IMR-90 (cell line): Measurements from ENCODE around the gene IL36RN. TPM values are rescaled to one million over a fixed set of nuclear protein-coding genes. Genes with fewer than 3 reads are reported as not detected.

ENCODE experiments used
- ATAC-seq: fragments of 200-7000 bp; cut with Tn5 transposase; 2 replicates; pipeline ENCODE4 v1.9.1; 2020; ENCODE audit warnings: low read depth, mild to moderate bottlenecking, moderate library complexity
- BruUV-seq: library from RNA; stranded (reverse); fragments of 400-500 nt; replicated peaks from 2 replicates; lab custom pipeline; 2021; lab: Mats Ljungman, UMichigan
- CTCF ChIA-PET: fragments of 300-600 bp; formaldehyde crosslinking; extraction: SDS; loops from one replicate; lab custom pipeline; 2021; ENCODE audit warnings: antibody characterized with exemption; lab: Yijun Ruan, JAX
- POLR2A ChIA-PET: fragments of 300-600 bp; sonication (Branson Sonifier 250); formaldehyde crosslinking; loops from one replicate; lab custom pipeline; 2022; ENCODE audit warnings: antibody characterized with exemption; ENCODE audit not compliant: unreplicated experiment; lab: Charles Lee
- DNase-seq: peaks from one replicate; pipeline ENCODE4 v3.0.0; 2013
- H2AFZ ChIP-seq: replicated peaks from 2 replicates; pipeline ENCODE3; 2013; ENCODE audit warnings: low read length, mild to moderate bottlenecking; ENCODE audit not compliant: poor library complexity
- H2AK5ac ChIP-seq: 2 replicates; pipeline ENCODE4 v1.6.1; 2013; ENCODE audit warnings: low read depth, low read length, inconsistent platforms
- H2AK9ac ChIP-seq: replicated peaks from 2 replicates; pipeline ENCODE3; 2013; ENCODE audit warnings: mild to moderate bottlenecking, low read depth, low read length, moderate library complexity; ENCODE audit not compliant: poor library complexity
- H2BK120ac ChIP-seq: 2 replicates; pipeline ENCODE4 v1.6.1; 2013; ENCODE audit warnings: low read depth, low read length, inconsistent platforms
- H2BK15ac ChIP-seq: 3 replicates; pipeline ENCODE4 v1.6.1; 2013; ENCODE audit warnings: low read depth, low read length, inconsistent platforms
- H2BK20ac ChIP-seq: 2 replicates; pipeline ENCODE4 v1.6.1; 2013; ENCODE audit warnings: low read depth, mild to moderate bottlenecking, inconsistent platforms, low read length, moderate library complexity
- H2BK5ac ChIP-seq: 2 replicates; pipeline ENCODE4 v1.6.1; 2013; ENCODE audit warnings: mild to moderate bottlenecking, low read depth, low read length, inconsistent platforms; ENCODE audit not compliant: poor library complexity, severe bottlenecking
- H3K14ac ChIP-seq: replicated peaks from 2 replicates; pipeline ENCODE4 v1.6.1; 2013; ENCODE audit warnings: low read depth, low read length, inconsistent platforms
- H3K18ac ChIP-seq: 2 replicates; pipeline ENCODE4 v1.6.1; 2013; ENCODE audit warnings: low read depth, low read length, control low read depth
- H3K23ac ChIP-seq: 2 replicates; pipeline ENCODE4 v1.6.1; 2013; ENCODE audit warnings: low read depth, low read length, inconsistent platforms
- H3K27ac ChIP-seq: 2 replicates; pipeline ENCODE4 v1.5.1; 2013; ENCODE audit warnings: mild to moderate bottlenecking, control low read depth, low read length; ENCODE audit not compliant: insufficient read depth
- H3K27me3 ChIP-seq: 2 replicates; pipeline ENCODE4 v1.6.1; 2013; ENCODE audit warnings: low read length; ENCODE audit not compliant: control insufficient read depth, insufficient read depth
- H3K36me3 ChIP-seq: 2 replicates; pipeline ENCODE4 v1.6.1; 2013; ENCODE audit warnings: low read length, mixed read lengths; ENCODE audit not compliant: control insufficient read depth, insufficient read depth
- H3K4ac ChIP-seq: 2 replicates; pipeline ENCODE4 v1.6.1; 2013; ENCODE audit warnings: low read depth, low read length, inconsistent platforms
- H3K4me1 ChIP-seq: 2 replicates; pipeline ENCODE4 v1.6.1; 2013; ENCODE audit warnings: low read length, mixed read lengths; ENCODE audit not compliant: control insufficient read depth, insufficient read depth
- H3K4me2 ChIP-seq: 2 replicates; pipeline ENCODE4 v1.6.1; 2013; ENCODE audit warnings: low read depth, mild to moderate bottlenecking, control low read depth, low read length, moderate library complexity
- H3K4me3 ChIP-seq: 2 replicates; pipeline ENCODE4 v1.5.1; 2013; ENCODE audit warnings: low read depth, mild to moderate bottlenecking, control low read depth, low read length, moderate library complexity; ENCODE audit not compliant: insufficient read depth
- H3K56ac ChIP-seq: 2 replicates; pipeline ENCODE4 v1.6.1; 2013; ENCODE audit warnings: low read length, inconsistent platforms; ENCODE audit not compliant: insufficient read depth; ENCODE audit errors: extremely low read depth
- H3K79me1 ChIP-seq, 2 experiments: 2 replicates each; pipeline ENCODE4 v1.6.1; 2013; ENCODE audit warnings: low read length in 2 of 2, inconsistent platforms in 1 of 2, low read depth in 1 of 2
- H3K9ac ChIP-seq: 2 replicates; pipeline ENCODE4 v1.6.1; 2013; ENCODE audit warnings: low read depth, low read length, control low read depth
- H3K9me1 ChIP-seq: 2 replicates; pipeline ENCODE4 v1.6.1; 2013; ENCODE audit warnings: low read length, inconsistent platforms; ENCODE audit not compliant: insufficient read depth
- H3K9me3 ChIP-seq: 2 replicates; pipeline ENCODE4 v1.6.1; 2013; ENCODE audit warnings: low read length; ENCODE audit not compliant: control insufficient read depth, insufficient read depth
- H4K20me1 ChIP-seq: 2 replicates; pipeline ENCODE4 v1.6.1; 2013; ENCODE audit warnings: low read length, inconsistent platforms; ENCODE audit not compliant: insufficient read depth
- H4K5ac ChIP-seq: 2 replicates; pipeline ENCODE4 v1.6.1; 2013; ENCODE audit warnings: mild to moderate bottlenecking, low read depth, low read length, control low read depth
- H4K8ac ChIP-seq, 2 experiments: 2 replicates each; pipeline ENCODE4 v1.6.1; 2013; ENCODE audit warnings: low read depth in 2 of 2, low read length in 2 of 2, control low read depth in 1 of 2, inconsistent platforms in 1 of 2
- H4K91ac ChIP-seq: 2 replicates; pipeline ENCODE4 v1.6.1; 2013; ENCODE audit warnings: low read depth, low read length, inconsistent platforms; ENCODE audit not compliant: insufficient read depth
- BHLHE40 ChIP-seq: fragments of 150-350 bp; IDR thresholded peaks from 2 replicates; pipeline ENCODE4 v1.6.1; 2016; ENCODE audit warnings: mild to moderate bottlenecking, low read depth, low read length
- CHD1 ChIP-seq: IDR thresholded peaks from 2 replicates; pipeline ENCODE4 v1.6.1; 2012; ENCODE audit warnings: low read depth, low read length, improper control_type of control experiment
- FOS ChIP-seq: fragments of 150-350 bp; IDR thresholded peaks from 2 replicates; pipeline ENCODE4 v1.6.1; 2016; ENCODE audit warnings: low read depth, low read length
- MAFK ChIP-seq: IDR thresholded peaks from 2 replicates; pipeline ENCODE4 v1.6.1; 2012; ENCODE audit warnings: low read depth, low read length, improper control_type of control experiment
- MXI1 ChIP-seq: IDR thresholded peaks from 2 replicates; pipeline ENCODE4 v1.6.1; 2012; ENCODE audit warnings: low read depth, mild to moderate bottlenecking, low read length, moderate library complexity, borderline replicate concordance
- NFE2L2 ChIP-seq: fragments of 150-350 bp; IDR thresholded peaks from 2 replicates; pipeline ENCODE4 v1.6.1; 2016; ENCODE audit warnings: low read depth, mild to moderate bottlenecking, low read length
- RAD21 ChIP-seq: IDR thresholded peaks from 2 replicates; pipeline ENCODE4 v1.6.1; 2012; ENCODE audit warnings: low read length, improper control_type of control experiment
- RCOR1 ChIP-seq: IDR thresholded peaks from 2 replicates; pipeline ENCODE4 v1.6.1; 2012; ENCODE audit warnings: mild to moderate bottlenecking, low read length, improper control_type of control experiment; ENCODE audit not compliant: insufficient replicate concordance
- RFX5 ChIP-seq: IDR thresholded peaks from 2 replicates; pipeline ENCODE4 v1.8.0; 2012; ENCODE audit warnings: low read depth, mild to moderate bottlenecking, low read length, moderate library complexity
- SMC3 ChIP-seq: fragments of 150-350 bp; IDR thresholded peaks from 2 replicates; pipeline ENCODE4 v1.6.1; 2016; ENCODE audit warnings: low read depth, mild to moderate bottlenecking, antibody characterized with exemption, low read length, moderate library complexity
- WGBS, 2 experiments: methylation state at CpG; one replicate each; pipeline versions ENCODE4 v1.1.5 to v1.1.7; 2013; ENCODE audit warnings: missing lambda C conversion rate in 2 of 2; ENCODE audit not compliant: insufficient read length in 1 of 2; ENCODE audit errors: extremely low coverage in 2 of 2; 5-methylcytosine and 5-hydroxymethylcytosine counted together
- dilution Hi-C: fragments of 300-500 bp; cut with HindIII; formaldehyde crosslinking; loops from one replicate; pipeline ENCODE4 v1.14.3; 2018; ENCODE audit warnings: low sequenced_read_pairs; ENCODE audit not compliant: unreplicated experiment
- in situ Hi-C: fragments of 300-500 bp; cut with MboI; formaldehyde crosslinking; loops from 3 replicates; pipeline ENCODE4 v1.14.3; 2019; ENCODE audit warnings: low sequenced_read_pairs, inconsistent platforms, mixed read lengths
- intact Hi-C: fragments of 100-400 bp; cut with micrococcal nuclease; formaldehyde crosslinking; loops from 2 replicates; pipeline ENCODE4 v1.10.0; 2022
- polyA plus RNA-seq, 3 experiments: library from polyadenylated mRNA; depleted of rRNA; stranded (reverse); fragments of >200 nt; gene quantifications; 2 replicates each; pipeline ENCODE4 v1.2.3, GENCODE V29; 2012; ENCODE audit warnings: low replicate concordance in 1 of 3
- total RNA-seq: library from RNA; depleted of rRNA; stranded (reverse); fragments of >200 nt; gene quantifications from 2 replicates; pipeline ENCODE4 v1.2.3, GENCODE V29; 2012
- TF ChIP-seq, protein P1 (sequence below): conservative IDR thresholded peaks from 2 replicates; pipeline ENCODE4 v1.5.1; 2012; ENCODE audit warnings: mild to moderate bottlenecking, low read depth, low read length, improper control_type of control experiment
- TF ChIP-seq, protein P2 (sequence below): fragments of 150-350 bp; IDR thresholded peaks from 2 replicates; pipeline ENCODE4 v1.6.1; 2017; ENCODE audit warnings: mild to moderate bottlenecking, antibody characterized with exemption, low read length, low read depth
- TF ChIP-seq, protein P3 (sequence below): fragments of 150-350 bp; IDR thresholded peaks from 2 replicates; pipeline ENCODE4 v1.6.1; 2016; ENCODE audit warnings: low read depth, mild to moderate bottlenecking, low read length, moderate library complexity, borderline replicate concordance

The IL36RN gene
- total and polyA plus RNA-seq, 2 of the 4 experiments (the other 2 are of a cell fraction): not detected

DNA sequence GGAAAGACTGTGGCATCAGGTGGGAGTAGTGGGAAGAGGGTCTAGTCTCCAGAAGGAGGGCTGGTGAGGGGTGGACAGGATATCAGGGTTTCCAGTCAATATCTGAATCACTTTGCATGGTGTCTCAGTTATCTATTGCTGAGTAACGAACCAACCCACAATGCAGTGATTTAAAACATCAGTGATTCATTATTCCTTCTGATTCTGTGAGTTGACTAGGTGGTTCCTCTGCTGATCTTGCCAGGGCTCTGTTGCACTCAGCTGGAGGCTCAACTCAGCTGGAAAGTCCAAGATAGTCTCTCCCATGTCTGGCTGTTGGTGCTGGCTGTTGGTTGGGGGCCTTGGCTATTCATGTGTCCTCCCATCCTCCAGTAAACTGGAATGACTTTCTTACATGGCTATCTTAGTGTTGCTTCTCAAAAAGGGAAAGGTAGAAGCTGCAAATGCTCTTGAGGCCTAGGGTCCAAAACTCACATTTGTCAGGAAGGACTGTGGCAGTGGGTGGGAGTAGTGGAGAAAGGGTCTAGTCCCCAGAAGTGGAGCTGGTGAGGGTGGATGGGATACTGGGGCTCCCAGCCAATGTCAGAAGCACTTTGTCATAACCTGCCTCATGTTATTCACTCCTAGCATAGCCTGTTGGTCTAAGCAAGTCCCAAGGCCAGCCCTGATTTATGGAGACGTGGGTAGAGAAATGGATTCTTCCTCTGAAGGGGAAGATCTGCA lies 22.7 kb downstream of the IL36RN start:
- WGBS, 2 experiments: no CpG with 5 or more reads among the region's 2 CpGs
- ATAC-seq (no peak), DNase-seq (no peak)
- Histone ChIP-seq H2BK15ac (no peak overlapping the region), H3K23ac (no peak overlapping the region), H3K9ac (no peak overlapping the region), H3K9me1 (no peaks in the 10 kb centered on the region), H3K4me1 (no peaks in the 10 kb centered on the region), H3K79me1 (no peaks in the 10 kb centered on the region), H2BK5ac (no peak overlapping the region), H4K91ac (no peak overlapping the region), H3K4me2 (no peak overlapping the region), H2AK9ac (no peak overlapping the region), H3K9me3 (no peaks in the 10 kb centered on the region), H3K14ac (no peak overlapping the region), H3K18ac (no peak overlapping the region), H3K4me3 (no peak overlapping the region), H3K27ac (no peak overlapping the region), H3K36me3 (no peaks in the 10 kb centered on the region), H2BK20ac (no peak overlapping the region), H2BK120ac (no peak overlapping the region), H3K56ac (no peak overlapping the region), H3K27me3 (peaks cover 9% of the 10 kb centered on the region), H4K8ac (no peak overlapping the region), H2AK5ac (no peak overlapping the region), H4K20me1 (no peaks in the 10 kb centered on the region), H3K4ac (no peak overlapping the region), H4K5ac (no peak overlapping the region), H2AFZ (no peak overlapping the region)
- CTCF ChIA-PET: no interaction called here
- dilution Hi-C loops (no loop called here), intact Hi-C loops (no loop called here), in situ Hi-C loops (no loop called here)
- POLR2A ChIA-PET: no interaction called here
- BruUV-seq: no TSS peak
- no peak for TF ChIP-seq NFE2L2
- no peak for TF ChIP-seq RAD21
- no peak for TF ChIP-seq MXI1
- TF ChIP-seq SMC3: no peak
- TF ChIP-seq, protein P1, sequence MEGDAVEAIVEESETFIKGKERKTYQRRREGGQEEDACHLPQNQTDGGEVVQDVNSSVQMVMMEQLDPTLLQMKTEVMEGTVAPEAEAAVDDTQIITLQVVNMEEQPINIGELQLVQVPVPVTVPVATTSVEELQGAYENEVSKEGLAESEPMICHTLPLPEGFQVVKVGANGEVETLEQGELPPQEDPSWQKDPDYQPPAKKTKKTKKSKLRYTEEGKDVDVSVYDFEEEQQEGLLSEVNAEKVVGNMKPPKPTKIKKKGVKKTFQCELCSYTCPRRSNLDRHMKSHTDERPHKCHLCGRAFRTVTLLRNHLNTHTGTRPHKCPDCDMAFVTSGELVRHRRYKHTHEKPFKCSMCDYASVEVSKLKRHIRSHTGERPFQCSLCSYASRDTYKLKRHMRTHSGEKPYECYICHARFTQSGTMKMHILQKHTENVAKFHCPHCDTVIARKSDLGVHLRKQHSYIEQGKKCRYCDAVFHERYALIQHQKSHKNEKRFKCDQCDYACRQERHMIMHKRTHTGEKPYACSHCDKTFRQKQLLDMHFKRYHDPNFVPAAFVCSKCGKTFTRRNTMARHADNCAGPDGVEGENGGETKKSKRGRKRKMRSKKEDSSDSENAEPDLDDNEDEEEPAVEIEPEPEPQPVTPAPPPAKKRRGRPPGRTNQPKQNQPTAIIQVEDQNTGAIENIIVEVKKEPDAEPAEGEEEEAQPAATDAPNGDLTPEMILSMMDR: no peak
- TF ChIP-seq, protein P2, sequence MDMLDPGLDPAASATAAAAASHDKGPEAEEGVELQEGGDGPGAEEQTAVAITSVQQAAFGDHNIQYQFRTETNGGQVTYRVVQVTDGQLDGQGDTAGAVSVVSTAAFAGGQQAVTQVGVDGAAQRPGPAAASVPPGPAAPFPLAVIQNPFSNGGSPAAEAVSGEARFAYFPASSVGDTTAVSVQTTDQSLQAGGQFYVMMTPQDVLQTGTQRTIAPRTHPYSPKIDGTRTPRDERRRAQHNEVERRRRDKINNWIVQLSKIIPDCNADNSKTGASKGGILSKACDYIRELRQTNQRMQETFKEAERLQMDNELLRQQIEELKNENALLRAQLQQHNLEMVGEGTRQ: no peak
- TF ChIP-seq RFX5: no peak
- TF ChIP-seq, protein P3, sequence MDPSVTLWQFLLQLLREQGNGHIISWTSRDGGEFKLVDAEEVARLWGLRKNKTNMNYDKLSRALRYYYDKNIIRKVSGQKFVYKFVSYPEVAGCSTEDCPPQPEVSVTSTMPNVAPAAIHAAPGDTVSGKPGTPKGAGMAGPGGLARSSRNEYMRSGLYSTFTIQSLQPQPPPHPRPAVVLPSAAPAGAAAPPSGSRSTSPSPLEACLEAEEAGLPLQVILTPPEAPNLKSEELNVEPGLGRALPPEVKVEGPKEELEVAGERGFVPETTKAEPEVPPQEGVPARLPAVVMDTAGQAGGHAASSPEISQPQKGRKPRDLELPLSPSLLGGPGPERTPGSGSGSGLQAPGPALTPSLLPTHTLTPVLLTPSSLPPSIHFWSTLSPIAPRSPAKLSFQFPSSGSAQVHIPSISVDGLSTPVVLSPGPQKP: no peak
- TF ChIP-seq RCOR1: no peak
- TF ChIP-seq FOS: no peak
- TF ChIP-seq MAFK: no peak
- TF ChIP-seq BHLHE40: no peak
- TF ChIP-seq CHD1: no peak
